Measurements from ENCODE around the gene CHD3.

DNA sequence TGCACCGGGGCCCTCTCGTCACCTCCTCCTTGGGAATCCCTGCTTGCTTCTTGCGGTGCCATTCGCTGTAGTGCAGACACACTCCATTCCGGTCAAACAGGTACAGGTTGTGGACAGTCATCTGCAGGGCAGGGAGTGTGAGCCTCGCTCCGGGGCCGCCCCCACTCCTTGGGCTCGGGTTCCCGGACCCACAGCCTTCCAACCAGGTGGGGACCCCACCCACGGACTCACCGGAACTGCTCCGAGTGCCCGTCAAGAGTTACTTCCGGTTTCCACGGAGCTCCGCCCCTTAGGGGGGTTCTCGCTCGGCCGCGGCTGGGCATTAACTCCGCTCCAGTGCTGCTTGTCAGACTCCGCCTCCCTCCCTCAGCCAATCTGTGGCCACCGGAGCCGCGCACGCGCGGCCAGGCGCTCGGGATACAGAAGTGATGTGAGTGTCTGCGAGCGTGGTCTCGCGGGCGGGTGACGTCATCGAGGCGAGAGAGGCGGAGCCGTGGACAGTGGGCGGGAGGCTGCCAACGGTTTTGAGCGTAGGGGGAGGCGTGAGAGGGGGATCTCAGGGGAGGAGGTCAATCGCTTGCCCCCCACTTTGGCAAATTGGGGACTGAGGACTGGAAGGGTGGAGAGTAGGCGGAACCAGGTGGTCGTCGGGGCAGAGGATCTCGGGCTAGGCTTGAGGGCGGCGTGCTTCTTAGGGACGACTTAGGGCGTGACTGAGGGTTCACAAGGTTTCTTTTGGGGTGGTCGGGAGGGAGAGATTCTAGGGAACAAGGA lies 43.3 kb downstream of the CHD3 start, which contains the start of the genes CNTROB and TRAPPC1:
- TF ChIP-seq, protein P1, sequence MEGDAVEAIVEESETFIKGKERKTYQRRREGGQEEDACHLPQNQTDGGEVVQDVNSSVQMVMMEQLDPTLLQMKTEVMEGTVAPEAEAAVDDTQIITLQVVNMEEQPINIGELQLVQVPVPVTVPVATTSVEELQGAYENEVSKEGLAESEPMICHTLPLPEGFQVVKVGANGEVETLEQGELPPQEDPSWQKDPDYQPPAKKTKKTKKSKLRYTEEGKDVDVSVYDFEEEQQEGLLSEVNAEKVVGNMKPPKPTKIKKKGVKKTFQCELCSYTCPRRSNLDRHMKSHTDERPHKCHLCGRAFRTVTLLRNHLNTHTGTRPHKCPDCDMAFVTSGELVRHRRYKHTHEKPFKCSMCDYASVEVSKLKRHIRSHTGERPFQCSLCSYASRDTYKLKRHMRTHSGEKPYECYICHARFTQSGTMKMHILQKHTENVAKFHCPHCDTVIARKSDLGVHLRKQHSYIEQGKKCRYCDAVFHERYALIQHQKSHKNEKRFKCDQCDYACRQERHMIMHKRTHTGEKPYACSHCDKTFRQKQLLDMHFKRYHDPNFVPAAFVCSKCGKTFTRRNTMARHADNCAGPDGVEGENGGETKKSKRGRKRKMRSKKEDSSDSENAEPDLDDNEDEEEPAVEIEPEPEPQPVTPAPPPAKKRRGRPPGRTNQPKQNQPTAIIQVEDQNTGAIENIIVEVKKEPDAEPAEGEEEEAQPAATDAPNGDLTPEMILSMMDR (IDR thresholded peaks at IDR 0.05), result no peak
- no peak for TF ChIP-seq EZH2 (IDR thresholded peaks at IDR 0.05; ENCODE audit: borderline replicate concordance, insufficient read depth, low read depth, low read length, poor library complexity, severe bottlenecking)

Data from B cell (primary cell).